Motor neuron (in vitro differentiated cells): Measurements from ENCODE around the gene ADAMTS9. TPM values are rescaled to one million over a fixed set of nuclear protein-coding genes. Genes with fewer than 3 reads are reported as not detected.

Experiments
- ATAC-seq, 8 experiments: fragments of 200-7000 bp; cut with Tn5 transposase; replicated peaks in 6 of 8; 2 replicates each; pipeline ENCODE4 v1.8.0; 2021; ENCODE audit warnings: mild to moderate bottlenecking in 8 of 8, moderate library complexity in 8 of 8
- H3K27ac ChIP-seq, 2 donors: fragments of 250-450 bp; sonication (Bioruptor Pico); 2 replicates each; pipeline ENCODE4 v1.9.0; 2021; ENCODE audit warnings: antibody characterized with exemption in 2 of 2, mild to moderate bottlenecking in 2 of 2, moderate library complexity in 1 of 2
- H3K4me1 ChIP-seq, 2 donors: fragments of 250-450 bp; sonication (Bioruptor Pico); replicated peaks in 1 of 2; 2 replicates each; pipeline ENCODE4 v1.6.1; 2021; ENCODE audit warnings: antibody characterized with exemption in 2 of 2, mild to moderate bottlenecking in 2 of 2, moderate library complexity in 1 of 2
- H3K4me3 ChIP-seq, 5 donors: fragments of 250-450 bp; sonication (Bioruptor Pico); 2 replicates each; pipeline ENCODE4 v1.9.0; 2021; ENCODE audit warnings: antibody characterized with exemption in 5 of 5, mild to moderate bottlenecking in 5 of 5, moderate library complexity in 4 of 5
- WGBS, 10 experiments: fragments of 450-650 bp; shearing (Covaris generic); methylation state at CpG; one replicate each; pipeline ENCODE4 v1.0.0; 2022; 5-methylcytosine and 5-hydroxymethylcytosine counted together
- in situ Hi-C, 9 experiments: fragments of 400-800 bp; cut with MboI; loops; one replicate each; pipeline ENCODE4 v1.15.0; 2021; ENCODE audit warnings: low sequenced_read_pairs in 9 of 9, low pct_unique_long_range_greater_than_20kb in 2 of 9; ENCODE audit not compliant: unreplicated experiment in 9 of 9
- total RNA-seq, 8 experiments: library from RNA; unstranded; fragments of 300-600 nt; gene quantifications; 2 replicates each; pipeline versions ENCODE4 v1.2.3 to v1.2.4, GENCODE V29; 2022

The ADAMTS9 gene
- total RNA-seq, 8 experiments from 2014 or later: 7.6 to 70.6 (median 10.7) TPM

DNA sequence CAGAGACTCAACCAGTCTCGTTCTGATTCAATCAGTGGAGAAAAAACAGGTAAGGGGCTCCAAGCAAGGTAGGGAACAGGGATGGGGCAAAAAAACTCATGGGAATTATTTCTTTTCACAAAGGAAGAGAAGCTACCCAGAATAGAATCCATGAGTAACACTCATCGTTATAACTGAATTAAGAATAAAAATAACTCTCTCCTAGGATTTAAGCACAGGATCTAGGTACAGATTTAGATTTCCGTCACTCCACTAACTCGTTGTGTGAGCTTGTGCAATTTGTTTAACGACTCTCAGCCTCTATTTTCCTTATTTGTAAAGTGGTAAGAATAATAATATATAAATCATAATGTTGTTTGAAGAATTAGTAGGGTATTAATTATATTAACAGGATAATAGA, 68.6 kb downstream of the ADAMTS9 start:
- no peak overlapping the region for H3K4me3 ChIP-seq
- in situ Hi-C loops: no loop called here
- ATAC-seq: no peak
- no peak overlapping the region for H3K27ac ChIP-seq
- 32 to 100% (median 86%) methylated on average over 4 to 5 of the region's 5 CpGs for WGBS, 10 experiments
- H3K4me1 ChIP-seq: no peaks in the 10 kb centered on the region

DNA sequence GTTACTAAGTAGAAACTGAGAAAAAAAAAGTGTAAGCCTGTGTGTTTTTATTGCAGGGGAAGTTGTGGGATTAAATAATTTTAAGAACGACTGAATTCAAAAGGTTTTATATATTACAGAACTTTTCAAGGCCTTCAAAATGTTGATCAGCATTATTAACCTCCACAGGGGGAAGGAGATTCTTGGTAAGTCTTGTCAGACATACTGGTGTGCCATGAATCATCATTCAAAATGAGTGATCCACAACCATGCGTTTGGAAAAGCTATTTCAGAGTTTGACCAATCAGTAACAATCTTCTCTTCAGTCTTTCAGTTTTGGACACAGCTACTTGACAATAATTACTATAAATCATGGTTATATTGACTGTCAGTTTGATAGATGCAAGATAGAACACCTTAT, 70.2 kb downstream of the ADAMTS9 start:
- no peak overlapping the region for H3K27ac ChIP-seq
- ATAC-seq: no peak
- in situ Hi-C loops: no loop called here
- H3K4me1 ChIP-seq: peaks cover 0 to 4% of the 10 kb centered on the region in 2 donors
- H3K4me3 ChIP-seq: no peak overlapping the region
- 0 to 100% (median 85%) methylated on average over 1 to 2 of the region's 2 CpGs; no CpG with 5 or more reads in 2 of the 10 experiments for WGBS, 10 experiments

DNA sequence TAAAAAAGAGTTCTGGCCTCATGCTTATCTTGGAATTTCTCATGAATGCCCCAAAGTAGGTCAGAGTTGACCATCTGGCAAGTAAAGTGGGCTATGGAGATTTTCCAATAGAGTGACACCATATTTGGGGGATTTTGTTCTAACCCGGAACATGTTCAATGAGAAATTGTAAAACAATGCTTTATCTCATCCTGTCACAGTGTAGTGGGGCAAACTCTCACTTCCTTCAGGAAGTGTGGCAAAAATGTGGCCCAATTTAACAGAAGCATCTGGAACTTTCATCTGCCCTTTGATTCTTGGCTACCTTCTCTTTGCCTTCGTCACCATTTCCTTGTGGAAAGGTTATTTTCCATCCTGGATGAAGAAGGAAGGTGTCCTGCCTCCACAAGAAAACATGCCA, 70.8 kb downstream of the ADAMTS9 start:
- H3K27ac ChIP-seq: no peak overlapping the region
- 83 to 100% (median 92%) methylated on average over 1 to 2 of the region's 2 CpGs; no CpG with 5 or more reads in 3 of the 10 experiments for WGBS, 10 experiments
- peaks cover 0 to 4% of the 10 kb centered on the region in 2 donors for H3K4me1 ChIP-seq
- in situ Hi-C loops: no loop called here
- H3K4me3 ChIP-seq: no peak overlapping the region
- ATAC-seq: no peak

DNA sequence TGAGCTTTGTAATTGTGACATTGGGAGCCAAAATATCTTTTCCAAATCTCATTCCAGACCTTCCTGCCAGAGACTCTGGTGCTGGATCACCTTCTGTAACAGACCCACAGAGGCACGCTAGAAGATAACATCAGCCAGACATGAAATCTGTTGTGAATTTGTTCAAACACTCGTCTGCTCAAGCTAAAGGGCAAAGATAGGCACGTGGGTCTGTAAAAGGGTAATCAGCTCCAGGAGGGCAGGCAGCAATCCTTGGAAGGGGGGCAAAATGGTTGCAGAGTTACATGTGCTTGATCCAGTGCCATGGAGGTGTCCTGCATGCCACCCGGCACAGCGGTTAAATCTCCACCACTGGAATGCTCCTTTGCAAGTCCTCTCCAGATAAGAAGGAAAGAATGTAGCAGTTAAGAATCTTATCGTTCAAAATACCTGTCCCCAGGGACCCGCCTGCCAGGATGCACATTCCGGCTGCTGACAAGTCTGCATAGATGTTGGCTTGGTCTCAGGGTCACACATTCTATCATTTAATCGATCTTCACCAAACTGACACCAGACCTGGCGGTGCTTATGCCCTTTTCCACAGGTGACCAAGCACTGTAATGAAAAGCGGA, 74.8 kb downstream of the ADAMTS9 start:
- 33 to 93% (median 80%) methylated on average over 2 to 8 of the region's 11 CpGs; no CpG with 5 or more reads in 1 of the 10 experiments for WGBS, 10 experiments
- in situ Hi-C loops: no loop called here
- ATAC-seq: no peak

DNA sequence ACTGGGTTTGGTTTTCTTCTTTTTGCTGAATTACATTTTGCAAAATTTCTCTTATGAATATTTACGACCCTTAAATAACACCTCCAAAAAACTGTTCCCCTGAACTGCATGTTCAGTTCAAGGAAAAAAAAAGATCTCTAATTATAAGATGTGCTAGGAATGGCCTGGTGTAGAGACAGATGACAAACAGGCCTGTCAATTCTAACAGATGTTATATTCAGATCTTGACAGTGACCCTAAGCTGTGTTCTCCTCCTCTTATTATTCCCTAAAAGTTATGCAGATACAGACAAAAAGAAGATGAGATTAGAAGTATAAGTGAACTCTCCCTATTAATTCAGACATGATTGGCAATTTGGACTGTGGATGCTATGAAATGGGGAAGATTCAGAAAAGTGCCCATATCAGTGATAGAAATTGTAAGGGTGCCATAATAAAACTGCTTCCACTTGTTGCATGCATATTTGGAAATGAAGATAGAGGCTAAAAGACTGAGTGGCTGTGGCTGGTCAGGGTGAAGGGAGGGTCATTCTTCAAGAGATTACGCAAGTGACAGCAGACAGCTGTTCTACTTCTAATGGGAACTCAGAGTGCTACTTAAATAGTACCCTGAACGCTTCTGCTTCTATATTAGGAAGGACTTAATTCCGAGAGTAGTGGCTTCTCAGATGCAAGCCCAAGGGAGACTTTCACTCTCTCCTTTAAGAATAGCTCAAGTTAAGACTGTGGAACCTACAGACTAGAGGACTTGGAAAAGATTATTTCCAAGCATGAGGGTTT, 75.5 kb downstream of the ADAMTS9 start:
- ATAC-seq: peak in 5 of 8 experiments; percentile 27 to 89 (median 53)
- in situ Hi-C loops: no loop called here
- Histone ChIP-seq H3K27ac (no peak overlapping the region), H3K4me1 (peaks cover 0 to 7% of the 10 kb centered on the region in 2 donors), H3K4me3 (no peak overlapping the region)
- 13 to 95% (median 74%) methylated on average over 1 to 4 of the region's 4 CpGs for WGBS, 10 experiments

More for the DNA sequence above, 74.8 kb downstream of the ADAMTS9 start:
- peaks cover 0 to 4% of the 10 kb centered on the region in 2 donors for H3K4me1 ChIP-seq
- H3K4me3 ChIP-seq: no peak overlapping the region
- H3K27ac ChIP-seq: no peak overlapping the region

DNA sequence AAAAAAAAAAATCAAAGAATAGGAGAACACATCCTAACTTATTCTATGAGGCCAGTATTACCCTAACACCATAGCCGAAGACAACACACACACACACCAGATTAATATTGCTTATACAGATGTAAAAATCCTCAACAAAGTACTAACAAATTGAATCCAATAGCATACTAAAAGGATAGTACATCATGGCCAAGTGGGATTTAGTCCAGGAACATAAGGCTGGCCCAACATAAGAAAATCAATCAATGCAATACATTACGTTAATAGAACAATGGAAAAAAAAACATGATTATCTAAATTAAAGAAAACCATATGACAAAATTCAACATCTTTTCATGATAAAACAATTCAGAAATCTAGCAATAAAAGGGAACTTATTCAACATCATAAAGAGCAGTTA, 79.1 kb downstream of the ADAMTS9 start:
- in situ Hi-C loops: no loop called here
- Histone ChIP-seq H3K27ac (no peak overlapping the region), H3K4me1 (peaks cover 0 to 10% of the 10 kb centered on the region in 2 donors), H3K4me3 (no peak overlapping the region)
- 33 to 100% (median 87%) methylated on average over 1 to 2 of the region's 2 CpGs for WGBS, 10 experiments
- ATAC-seq: no peak

DNA sequence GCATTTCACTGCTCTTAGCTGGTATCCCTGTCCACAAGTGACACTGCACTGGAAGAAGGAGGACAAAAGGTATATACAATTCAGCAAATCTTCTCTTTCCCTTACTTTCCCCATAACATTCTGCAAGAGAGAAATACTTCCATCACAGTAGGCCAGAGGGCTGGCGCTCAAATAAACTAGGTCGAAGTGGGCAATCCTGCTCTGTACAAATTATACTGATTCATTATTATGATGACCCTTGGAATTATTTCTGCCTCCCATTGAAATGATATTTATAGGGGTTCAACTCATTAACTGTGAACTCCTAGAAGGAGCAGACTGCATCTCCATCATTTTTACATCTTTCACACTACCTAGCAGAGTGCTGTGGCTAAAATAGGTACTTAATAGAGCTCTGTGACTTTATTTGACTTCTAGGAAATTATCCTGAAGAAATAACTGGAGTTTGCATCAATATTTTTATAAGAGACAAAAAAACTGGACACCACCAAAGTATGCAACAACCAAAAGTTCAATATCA, 80.7 kb downstream of the ADAMTS9 start:
- in situ Hi-C loops: no loop called here
- no peak overlapping the region for H3K27ac ChIP-seq
- H3K4me3 ChIP-seq: no peak overlapping the region
- peak in 4 of 8 experiments; percentile 18 to 96 (median 42) for ATAC-seq
- WGBS, 10 experiments: 63 to 94% (median 75%) methylated on average over 1 to 2 of the region's 2 CpGs; no CpG with 5 or more reads in 2 of the 10 experiments
- peaks cover 0 to 6% of the 10 kb centered on the region in 2 donors for H3K4me1 ChIP-seq

DNA sequence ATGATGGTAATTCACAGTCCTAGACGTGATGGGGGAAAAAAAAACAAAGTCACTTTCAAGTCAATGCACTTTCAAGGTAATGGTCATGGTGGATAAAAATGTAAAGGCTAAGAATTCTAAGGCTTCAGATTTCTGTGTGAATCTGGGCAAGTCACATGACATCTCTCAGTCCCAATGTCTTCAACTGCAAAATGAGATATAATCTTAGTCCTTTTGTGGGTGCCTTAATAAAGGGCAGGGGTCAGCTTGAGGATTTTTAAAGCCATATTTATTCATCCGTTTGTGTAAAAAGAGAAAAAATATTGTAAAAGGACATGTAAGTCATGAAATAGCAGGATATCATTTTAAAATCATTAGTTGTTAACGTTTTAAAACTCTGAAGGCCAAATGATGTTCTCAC, 83.5 kb downstream of the ADAMTS9 start:
- H3K4me1 ChIP-seq: peaks cover 4 to 9% of the 10 kb centered on the region in 2 donors
- WGBS, 10 experiments: 26 to 95% (median 80%) methylated on average over 1 to 3 of the region's 3 CpGs
- in situ Hi-C loops: no loop called here

DNA sequence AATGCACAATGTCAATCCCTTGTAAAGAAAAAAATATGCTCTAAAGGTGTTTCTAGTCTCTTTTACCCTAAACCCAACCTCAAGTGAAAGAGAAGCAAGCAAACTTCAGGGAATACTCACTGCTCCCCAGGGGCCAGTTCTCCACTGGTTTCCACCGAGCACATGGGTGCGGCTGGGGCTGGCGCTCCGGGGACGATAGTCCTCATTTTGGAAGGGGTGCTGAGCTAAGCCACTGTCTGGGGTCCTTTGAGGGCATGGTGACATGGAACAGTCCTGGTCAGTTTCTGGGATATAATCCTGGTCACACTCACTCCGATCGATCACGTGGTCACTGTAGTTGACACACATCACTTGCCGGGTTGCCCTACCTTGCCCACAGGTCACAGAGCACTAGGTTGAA, 86.0 kb downstream of the ADAMTS9 start:
- WGBS, 10 experiments: 85 to 100% (median 100%) methylated on average over 1 to 9 of the region's 9 CpGs; no CpG with 5 or more reads in 2 of the 10 experiments
- in situ Hi-C loops: no loop called here
- Histone ChIP-seq H3K4me3 (no peak overlapping the region), H3K4me1 (peaks cover 4% of the 10 kb centered on the region in 2 donors), H3K27ac (no peak overlapping the region)
- no peak for ATAC-seq

More for the DNA sequence above, 83.5 kb downstream of the ADAMTS9 start:
- no peak for ATAC-seq
- Histone ChIP-seq H3K27ac (no peak overlapping the region), H3K4me3 (no peak overlapping the region)

DNA sequence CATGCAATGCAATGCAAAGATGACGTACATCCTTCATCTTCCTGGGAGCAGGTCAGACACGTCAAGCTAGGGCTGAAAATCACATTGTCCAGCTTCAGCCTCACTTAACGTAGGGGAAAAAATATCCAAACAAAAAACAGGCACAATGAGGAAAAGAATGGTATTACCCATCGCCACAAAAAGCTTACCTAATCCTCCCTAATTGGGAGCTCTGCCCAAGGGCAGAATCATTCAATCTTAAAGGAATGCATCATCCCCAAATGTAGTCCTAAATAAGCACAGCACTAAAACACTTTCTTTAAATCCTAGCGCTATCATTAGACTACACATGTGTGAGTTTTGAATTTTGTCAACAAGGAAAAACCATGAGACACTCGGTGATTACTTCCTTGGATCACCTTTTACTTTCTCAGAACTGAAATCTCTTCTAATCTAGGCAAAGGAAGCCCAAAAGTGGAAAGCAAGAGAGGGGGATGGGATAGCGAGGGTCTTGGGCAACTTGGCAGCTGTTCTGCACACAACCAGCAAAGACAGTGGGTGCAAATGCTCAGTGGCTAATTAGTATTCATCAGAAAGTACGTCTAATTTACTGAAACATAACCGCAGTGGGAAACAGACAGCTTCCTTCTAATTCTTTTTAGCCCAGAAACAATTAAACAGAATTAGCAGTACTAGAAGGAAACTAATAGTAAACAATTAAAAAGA, 87.4 kb downstream of the ADAMTS9 start:
- WGBS, 10 experiments: 60 to 94% (median 91%) methylated on average over 4 to 8 of the region's 9 CpGs; no CpG with 5 or more reads in 1 of the 10 experiments
- in situ Hi-C loops: no loop called here
- no peak overlapping the region for H3K4me3 ChIP-seq
- H3K27ac ChIP-seq: no peak overlapping the region
- H3K4me1 ChIP-seq: peaks cover 2 to 4% of the 10 kb centered on the region in 2 donors
- ATAC-seq: no peak

DNA sequence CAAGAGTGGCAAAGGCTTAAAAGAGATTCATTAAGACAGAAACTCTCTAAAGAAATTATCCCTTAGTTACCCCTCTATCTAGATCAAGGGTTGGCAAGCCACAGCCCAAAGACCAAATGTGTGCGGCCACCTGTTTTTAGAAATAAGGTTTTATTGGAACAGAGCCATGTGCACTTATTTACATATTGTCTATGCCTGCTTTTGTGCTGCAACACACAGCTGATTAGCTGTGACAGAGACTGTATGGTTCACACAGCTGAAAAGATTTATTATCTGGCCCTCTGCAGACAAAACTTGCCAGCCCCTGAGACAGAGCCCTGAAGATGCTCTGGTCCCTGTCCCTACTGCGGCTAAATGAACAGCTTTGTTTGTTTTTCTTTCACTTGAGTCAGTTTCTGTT, 88.1 kb downstream of the ADAMTS9 start:
- peak in 5 of 8 experiments; percentile 78 to 95 (median 89) for ATAC-seq
- H3K4me1 ChIP-seq: peaks cover 2 to 4% of the 10 kb centered on the region in 2 donors
- no peak overlapping the region for H3K27ac ChIP-seq
- 0 to 100% (median 66%) methylated on average over 1 to 2 of the region's 2 CpGs; no CpG with 5 or more reads in 4 of the 10 experiments for WGBS, 10 experiments
- in situ Hi-C loops: no loop called here
- H3K4me3 ChIP-seq: no peak overlapping the region

- peak in 4 of 8 experiments; percentile 16 to 53 (median 36) for ATAC-seq
- in situ Hi-C loops: no loop called here
- Histone ChIP-seq H3K4me3 (no peak overlapping the region), H3K4me1 (peaks cover 13 to 19% of the 10 kb centered on the region in 2 donors), H3K27ac (no peak overlapping the region)
- 0 to 100% (median 54%) methylated on average over 1 to 3 of the region's 5 CpGs for WGBS, 10 experiments
Observed at GRCh38 chr3:64595253-64595694, 92.5 kb downstream of the ADAMTS9 start.

GRCh38 chr3:64594134-64594533, 93.7 kb downstream of the ADAMTS9 start:
- Histone ChIP-seq H3K27ac (no peak overlapping the region), H3K4me3 (no peak overlapping the region), H3K4me1 (peaks cover 8 to 17% of the 10 kb centered on the region in 2 donors)
- WGBS, 10 experiments: 30 to 100% (median 95%) methylated on average over 3 to 6 of the region's 9 CpGs; no CpG with 5 or more reads in 3 of the 10 experiments
- no peak for ATAC-seq
- in situ Hi-C loops: no loop called here
